Activated naive CD8-positive, alpha-beta T cell treated with anti-CD3 and anti-CD28 coated beads, Interleukin-2, amount 50 U/mL, for 24 hours (primary cell): Measurements from ENCODE around the gene AS3MT.
"Not testable (repeated sequence)": the region's sequence is repeated elsewhere in the genome, so short reads cannot be mapped to it uniquely, and the experiment has no call there.

ENCODE experiments used
- ATAC-seq: fragments of 150-1000 bp; cut with Tn5 transposase; one replicate; pipeline ENCODE4 v1.10.0; 2021
- DNase-seq: peaks from one replicate; pipeline ENCODE4 v3.0.0; 2021
- H3K27ac Mint-ChIP-seq: one replicate; pipeline ENCODE4 v1.8.0; 2021; ENCODE audit warnings: mild to moderate bottlenecking, mixed read lengths
- H3K27me3 Mint-ChIP-seq: one replicate; pipeline ENCODE4 v1.8.0; 2021; ENCODE audit warnings: mixed read lengths
- H3K36me3 Mint-ChIP-seq: one replicate; pipeline ENCODE4 v1.8.0; 2021; ENCODE audit warnings: low read depth, mixed read lengths
- H3K4me1 Mint-ChIP-seq: one replicate; pipeline ENCODE4 v1.8.0; 2021; ENCODE audit warnings: mixed read lengths
- H3K4me3 Mint-ChIP-seq: one replicate; pipeline ENCODE4 v1.8.0; 2021; ENCODE audit warnings: mild to moderate bottlenecking, moderate library complexity, mixed read lengths
- H3K9me3 Mint-ChIP-seq: one replicate; pipeline ENCODE4 v1.8.0; 2021; ENCODE audit warnings: mixed read lengths

Gene AS3MT

GRCh38 chr10:102841827-102842345 is 27.4 kb upstream of the AS3MT start:
- DNase-seq, result no peak
- H3K9me3 Mint-ChIP-seq, result peaks cover 4% of the 10 kb centered on the region
- no peak for ATAC-seq
- no peak overlapping the region for H3K27ac Mint-ChIP-seq
- peaks cover 2% of the 10 kb centered on the region for H3K27me3 Mint-ChIP-seq
- no peak overlapping the region for H3K4me3 Mint-ChIP-seq
- H3K4me1 Mint-ChIP-seq, result no peaks in the 10 kb centered on the region
- no peaks in the 10 kb centered on the region for H3K36me3 Mint-ChIP-seq

- not testable (repeated sequence) for H3K4me1 Mint-ChIP-seq, H3K27me3 Mint-ChIP-seq, H3K27ac Mint-ChIP-seq, H3K9me3 Mint-ChIP-seq, DNase-seq, H3K36me3 Mint-ChIP-seq, ATAC-seq, H3K4me3 Mint-ChIP-seq
These were observed 26.1 kb upstream of the AS3MT start for GRCh38 chr10:102843139-102843538.

- not testable (repeated sequence) for H3K9me3 Mint-ChIP-seq, H3K4me3 Mint-ChIP-seq, H3K27me3 Mint-ChIP-seq, ATAC-seq, H3K36me3 Mint-ChIP-seq, H3K4me1 Mint-ChIP-seq, DNase-seq, H3K27ac Mint-ChIP-seq
These were observed 25.0 kb upstream of the AS3MT start for GRCh38 chr10:102844190-102844776.

- no peak for DNase-seq
- no peak overlapping the region for H3K27ac Mint-ChIP-seq
- H3K4me3 Mint-ChIP-seq, result no peak overlapping the region
- H3K9me3 Mint-ChIP-seq, result peaks cover 4% of the 10 kb centered on the region
- peaks cover 2% of the 10 kb centered on the region for H3K27me3 Mint-ChIP-seq
- no peaks in the 10 kb centered on the region for H3K4me1 Mint-ChIP-seq
- no peak for ATAC-seq
- no peaks in the 10 kb centered on the region for H3K36me3 Mint-ChIP-seq
These were observed 23.8 kb upstream of the AS3MT start for GRCh38 chr10:102845352-102845902.

- Mint-ChIP-seq H3K4me3 (no peak overlapping the region), H3K27me3 (no peaks in the 10 kb centered on the region), H3K9me3 (no peaks in the 10 kb centered on the region), H3K27ac (no peak overlapping the region), H3K4me1 (peaks cover 8% of the 10 kb centered on the region), H3K36me3 (peaks cover 2% of the 10 kb centered on the region)
- DNase-seq (no peak), ATAC-seq (no peak)
These were observed 19.2 kb upstream of the AS3MT start for GRCh38 chr10:102850025-102850518.

- peaks cover 26% of the 10 kb centered on the region for H3K4me1 Mint-ChIP-seq
- not testable (repeated sequence) for H3K36me3 Mint-ChIP-seq, H3K4me3 Mint-ChIP-seq, H3K27ac Mint-ChIP-seq, H3K27me3 Mint-ChIP-seq, DNase-seq, H3K9me3 Mint-ChIP-seq, ATAC-seq
These were observed 16.0 kb upstream of the AS3MT start for GRCh38 chr10:102853237-102853636.

- H3K27ac Mint-ChIP-seq, H3K27me3 Mint-ChIP-seq, H3K36me3 Mint-ChIP-seq, H3K9me3 Mint-ChIP-seq: not testable (repeated sequence)
- Mint-ChIP-seq H3K4me3 (peak overlapping the region; percentile 49), H3K4me1 (peaks cover 26% of the 10 kb centered on the region)
- peak; percentile 30 for ATAC-seq
- DNase-seq, result peak; percentile 5
These were observed 13.4 kb upstream of the AS3MT start for GRCh38 chr10:102855731-102856436.

- no peaks in the 10 kb centered on the region for H3K27me3 Mint-ChIP-seq
- ATAC-seq (no peak), DNase-seq (no peak)
These were observed 12.4 kb upstream of the AS3MT start for GRCh38 chr10:102856758-102857424.

GRCh38 chr10:102859911-102860310 is 9.4 kb upstream of the AS3MT start:
- peaks cover 8% of the 10 kb centered on the region for H3K36me3 Mint-ChIP-seq

More at GRCh38 chr10:102856758-102857424, 12.4 kb upstream of the AS3MT start:
- H3K27ac Mint-ChIP-seq, result no peak overlapping the region
- no peak overlapping the region for H3K4me3 Mint-ChIP-seq
- H3K9me3 Mint-ChIP-seq, result no peaks in the 10 kb centered on the region
- peaks cover 2% of the 10 kb centered on the region for H3K36me3 Mint-ChIP-seq
- peaks cover 26% of the 10 kb centered on the region for H3K4me1 Mint-ChIP-seq

GRCh38 chr10:102863660-102864059 is 5.6 kb upstream of the AS3MT start:
- no peak for DNase-seq
- peaks cover 2% of the 10 kb centered on the region for H3K27me3 Mint-ChIP-seq

More at GRCh38 chr10:102859911-102860310, 9.4 kb upstream of the AS3MT start:
- Mint-ChIP-seq H3K9me3 (no peaks in the 10 kb centered on the region), H3K4me1 (peaks cover 18% of the 10 kb centered on the region), H3K27me3 (no peaks in the 10 kb centered on the region), H3K4me3 (no peak overlapping the region), H3K27ac (no peak overlapping the region)
- DNase-seq (no peak), ATAC-seq (no peak)

GRCh38 chr10:102865620-102866019 is 3.6 kb upstream of the AS3MT start:
- Mint-ChIP-seq H3K27me3 (peaks cover 19% of the 10 kb centered on the region), H3K4me1 (peaks cover 13% of the 10 kb centered on the region), H3K4me3 (no peak overlapping the region), H3K36me3 (peaks cover 12% of the 10 kb centered on the region), H3K27ac (no peak overlapping the region), H3K9me3 (no peaks in the 10 kb centered on the region)
- DNase-seq, result no peak
- no peak for ATAC-seq

More at GRCh38 chr10:102863660-102864059, 5.6 kb upstream of the AS3MT start:
- Mint-ChIP-seq H3K4me3 (no peak overlapping the region), H3K36me3 (peaks cover 10% of the 10 kb centered on the region), H3K27ac (no peak overlapping the region), H3K9me3 (no peaks in the 10 kb centered on the region), H3K4me1 (no peaks in the 10 kb centered on the region)
- no peak for ATAC-seq

- ATAC-seq (no peak), DNase-seq (no peak)
- Mint-ChIP-seq H3K4me1 (peaks cover 13% of the 10 kb centered on the region), H3K27me3 (peaks cover 25% of the 10 kb centered on the region), H3K36me3 (peaks cover 5% of the 10 kb centered on the region), H3K4me3 (peak overlapping the region; percentile 69), H3K27ac (no peak overlapping the region), H3K9me3 (no peaks in the 10 kb centered on the region)
These were observed 386 bp upstream of the AS3MT start for GRCh38 chr10:102868911-102869257.

- Mint-ChIP-seq H3K4me3 (peak overlapping the region; percentile 63), H3K9me3 (no peaks in the 10 kb centered on the region)
- ATAC-seq, result no peak
These were observed 951 bp downstream of the AS3MT start for GRCh38 chr10:102870221-102870620.

GRCh38 chr10:102872163-102872562 is 2.9 kb downstream of the AS3MT start:
- DNase-seq (no peak), ATAC-seq (no peak)
- H3K9me3 Mint-ChIP-seq, result no peaks in the 10 kb centered on the region
- peaks cover 13% of the 10 kb centered on the region for H3K4me1 Mint-ChIP-seq
- peaks cover 1% of the 10 kb centered on the region for H3K36me3 Mint-ChIP-seq
- H3K4me3 Mint-ChIP-seq, result no peak overlapping the region
- H3K27ac Mint-ChIP-seq, result no peak overlapping the region
- H3K27me3 Mint-ChIP-seq, result peaks cover 27% of the 10 kb centered on the region

More at GRCh38 chr10:102870221-102870620, 951 bp downstream of the AS3MT start:
- peaks cover 27% of the 10 kb centered on the region for H3K27me3 Mint-ChIP-seq
- H3K27ac Mint-ChIP-seq, result no peak overlapping the region
- H3K36me3 Mint-ChIP-seq, result peaks cover 4% of the 10 kb centered on the region
- DNase-seq, result no peak
- peaks cover 13% of the 10 kb centered on the region for H3K4me1 Mint-ChIP-seq
